A549 (cell line): ENCODE measurements around the gene MEAF6.

Experiments
- HOXB13 ChIP-seq: fragments of 250-450 bp; sonication (Bioruptor Pico); IDR thresholded peaks from 2 replicates; pipeline ENCODE4 v1.5.0; 2020; ENCODE audit warnings: low read depth, mild to moderate bottlenecking, moderate library complexity
- NR3C1 ChIP-seq: fragments of >200 bp; sonication (Bioruptor Twin); formaldehyde crosslinking; IDR thresholded peaks from 3 replicates; pipeline ENCODE4 v1.6.1; 2017
- POLR2A ChIP-seq: IDR thresholded peaks from 2 replicates; pipeline ENCODE4 v1.6.1; 2012; ENCODE audit warnings: mild to moderate bottlenecking, low read length
- RNF2 ChIP-seq: fragments of 200-600 bp; sonication (generic); IDR thresholded peaks from 2 replicates; pipeline ENCODE4 v1.6.1; 2016; ENCODE audit warnings: low read depth, mild to moderate bottlenecking, antibody characterized with exemption, moderate library complexity, borderline replicate concordance
- SMC3 ChIP-seq: fragments of >200 bp; sonication (Bioruptor Twin); formaldehyde crosslinking; IDR thresholded peaks from 3 replicates; pipeline ENCODE4 v1.6.1; 2018; ENCODE audit warnings: inconsistent platforms
- SREBF2 ChIP-seq: fragments of 450-650 bp; IDR thresholded peaks from 2 replicates; pipeline ENCODE4 v1.6.1; 2014; ENCODE audit warnings: mild to moderate bottlenecking, moderate library complexity
- TF ChIP-seq, protein P1 (sequence below): fragments of >200 bp; sonication (Bioruptor Twin); formaldehyde crosslinking; IDR thresholded peaks from 3 replicates; pipeline ENCODE4 v1.5.1; 2016
- TF ChIP-seq, protein P2 (sequence below): IDR thresholded peaks from 2 replicates; pipeline ENCODE4 v1.6.1; 2012

DNA sequence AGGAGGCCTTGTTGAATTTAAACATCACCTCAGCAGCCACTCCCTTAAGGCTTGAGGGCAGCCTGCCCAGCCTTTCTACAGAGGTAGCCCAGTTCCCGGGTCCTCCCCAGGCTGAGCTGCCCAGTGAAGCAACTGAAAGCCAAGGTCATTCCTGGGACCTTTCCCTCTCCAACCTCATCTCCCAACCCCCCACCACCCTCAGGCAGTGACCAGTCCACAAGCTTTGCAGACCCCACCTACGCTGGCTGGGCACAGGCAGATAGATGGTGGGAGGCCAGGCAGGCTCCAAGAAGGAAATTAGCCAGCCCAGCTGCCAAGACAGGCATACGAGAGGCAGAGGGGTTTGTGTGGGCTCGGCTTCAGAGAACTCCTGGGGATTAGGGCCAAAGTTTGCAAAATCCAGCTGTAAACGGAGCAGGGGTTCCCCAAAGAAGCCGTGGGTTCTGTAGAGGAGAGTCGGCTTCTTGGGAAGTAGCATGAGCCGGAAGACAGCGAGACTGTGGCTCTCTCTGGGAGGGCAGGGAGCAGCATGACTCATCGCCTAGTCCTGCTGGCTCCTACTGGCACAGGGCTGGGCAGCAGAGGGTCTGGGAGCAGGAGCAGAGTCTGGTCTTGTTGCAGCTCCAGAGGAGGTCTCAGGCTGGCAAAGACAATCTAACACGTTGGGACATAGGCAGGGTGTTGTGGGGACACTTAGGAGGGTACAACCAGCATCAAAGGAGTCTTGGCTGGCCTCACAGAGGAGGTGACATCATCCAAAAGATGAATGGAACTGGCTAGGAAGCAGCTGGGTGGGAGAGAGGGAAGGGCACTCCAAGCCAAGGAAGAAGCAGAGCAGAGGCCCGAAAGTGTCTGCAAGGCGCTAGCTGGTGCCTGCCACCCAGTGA lies 43.0 kb downstream of the MEAF6 start:
- TF ChIP-seq, protein P1, sequence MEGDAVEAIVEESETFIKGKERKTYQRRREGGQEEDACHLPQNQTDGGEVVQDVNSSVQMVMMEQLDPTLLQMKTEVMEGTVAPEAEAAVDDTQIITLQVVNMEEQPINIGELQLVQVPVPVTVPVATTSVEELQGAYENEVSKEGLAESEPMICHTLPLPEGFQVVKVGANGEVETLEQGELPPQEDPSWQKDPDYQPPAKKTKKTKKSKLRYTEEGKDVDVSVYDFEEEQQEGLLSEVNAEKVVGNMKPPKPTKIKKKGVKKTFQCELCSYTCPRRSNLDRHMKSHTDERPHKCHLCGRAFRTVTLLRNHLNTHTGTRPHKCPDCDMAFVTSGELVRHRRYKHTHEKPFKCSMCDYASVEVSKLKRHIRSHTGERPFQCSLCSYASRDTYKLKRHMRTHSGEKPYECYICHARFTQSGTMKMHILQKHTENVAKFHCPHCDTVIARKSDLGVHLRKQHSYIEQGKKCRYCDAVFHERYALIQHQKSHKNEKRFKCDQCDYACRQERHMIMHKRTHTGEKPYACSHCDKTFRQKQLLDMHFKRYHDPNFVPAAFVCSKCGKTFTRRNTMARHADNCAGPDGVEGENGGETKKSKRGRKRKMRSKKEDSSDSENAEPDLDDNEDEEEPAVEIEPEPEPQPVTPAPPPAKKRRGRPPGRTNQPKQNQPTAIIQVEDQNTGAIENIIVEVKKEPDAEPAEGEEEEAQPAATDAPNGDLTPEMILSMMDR, result no peak
- TF ChIP-seq POLR2A (peak; percentile 60), HOXB13 (CRISPR knock-in tag) (no peak), SREBF2 (no peak), NR3C1 (no peak), RNF2 (no peak), SMC3 (no peak)
- TF ChIP-seq, protein P2, sequence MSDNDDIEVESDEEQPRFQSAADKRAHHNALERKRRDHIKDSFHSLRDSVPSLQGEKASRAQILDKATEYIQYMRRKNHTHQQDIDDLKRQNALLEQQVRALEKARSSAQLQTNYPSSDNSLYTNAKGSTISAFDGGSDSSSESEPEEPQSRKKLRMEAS, result peak; percentile 75
